SK-N-SH treated with all-trans-retinoic acid at 6 μM for 48 hours (cell line): ENCODE measurements around the gene NOP10.
A peak's percentile ranks its signal among the peaks of the same experiment; 100 is the strongest.
"Not testable (repeated sequence)": the region's sequence is repeated elsewhere in the genome, so short reads cannot be mapped to it uniquely, and the experiment has no call there.

ENCODE experiments used
- ATAC-seq: fragments of 200-7000 bp; cut with Tn5 transposase; 3 replicates; pipeline ENCODE4 v1.9.1; 2020; ENCODE audit warnings: mild to moderate bottlenecking, moderate library complexity
- ARNTL ChIP-seq: fragments of 450-650 bp; formaldehyde crosslinking; IDR thresholded peaks from 2 replicates; pipeline ENCODE4 v1.5.0; 2020; ENCODE audit warnings: low read depth, mild to moderate bottlenecking, moderate library complexity, borderline replicate concordance
- BACH2 ChIP-seq: fragments of 250-450 bp; sonication (Bioruptor Pico); IDR thresholded peaks from 2 replicates; pipeline ENCODE4 v1.9.0; 2021; ENCODE audit warnings: mild to moderate bottlenecking, borderline replicate concordance
- CREB5 ChIP-seq: fragments of 250-450 bp; sonication (Bioruptor Pico); IDR thresholded peaks from 2 replicates; pipeline ENCODE4 v1.5.1; 2020; ENCODE audit warnings: low read depth, mild to moderate bottlenecking, moderate library complexity
- CSDC2 ChIP-seq: fragments of 250-450 bp; sonication (Bioruptor Pico); IDR thresholded peaks from 2 replicates; pipeline ENCODE4 v1.5.0; 2020; ENCODE audit warnings: mild to moderate bottlenecking, moderate library complexity
- ESRRG ChIP-seq: fragments of 250-450 bp; sonication (Bioruptor Pico); IDR thresholded peaks from 2 replicates; pipeline ENCODE4 v1.6.1; 2021; ENCODE audit warnings: mild to moderate bottlenecking
- GLIS3 ChIP-seq: fragments of 250-450 bp; sonication (Bioruptor Pico); IDR thresholded peaks from 2 replicates; pipeline ENCODE4 v1.5.0; 2020; ENCODE audit warnings: mild to moderate bottlenecking, moderate library complexity
- ISL1 ChIP-seq: fragments of 250-450 bp; sonication (Bioruptor Pico); IDR thresholded peaks from 2 replicates; pipeline ENCODE4 v2.1.2; 2022; ENCODE audit warnings: mild to moderate bottlenecking, moderate library complexity
- OSR1 ChIP-seq: fragments of 250-450 bp; sonication (Bioruptor Pico); IDR thresholded peaks from 2 replicates; pipeline ENCODE4 v1.8.0; 2022; ENCODE audit warnings: moderate library complexity, mild to moderate bottlenecking, inconsistent platforms
- POU6F1 ChIP-seq: fragments of 250-450 bp; sonication (Bioruptor Pico); IDR thresholded peaks from 2 replicates; pipeline ENCODE4 v1.8.0; 2021; ENCODE audit warnings: low read depth, mild to moderate bottlenecking, moderate library complexity, borderline replicate concordance
- RARB ChIP-seq: fragments of 250-450 bp; sonication (Bioruptor Pico); IDR thresholded peaks from 2 replicates; pipeline ENCODE4 v1.8.0; 2021; ENCODE audit warnings: mild to moderate bottlenecking, moderate library complexity
- SNAI2 ChIP-seq: fragments of 250-450 bp; sonication (Bioruptor Pico); IDR thresholded peaks from 2 replicates; pipeline ENCODE4 v1.5.0; 2020; ENCODE audit warnings: mild to moderate bottlenecking, moderate library complexity
- TCF4 ChIP-seq: fragments of 250-450 bp; sonication (Bioruptor Pico); IDR thresholded peaks from 2 replicates; pipeline ENCODE4 v1.8.0; 2021; ENCODE audit warnings: mild to moderate bottlenecking, moderate library complexity, borderline replicate concordance
- TSHZ2 ChIP-seq: fragments of 250-450 bp; sonication (Bioruptor Pico); IDR thresholded peaks from 2 replicates; pipeline ENCODE4 v1.5.0; 2020; ENCODE audit warnings: mild to moderate bottlenecking, moderate library complexity
- ZC3H10 ChIP-seq: fragments of 250-450 bp; sonication (Bioruptor Pico); IDR thresholded peaks from 2 replicates; pipeline ENCODE4 v1.5.1; 2021; ENCODE audit warnings: mild to moderate bottlenecking, moderate library complexity
- ZFP3 ChIP-seq: fragments of 250-450 bp; sonication (Bioruptor Pico); IDR thresholded peaks from 2 replicates; pipeline ENCODE4 v1.5.0; 2020; ENCODE audit warnings: mild to moderate bottlenecking, moderate library complexity
- ZFP30 ChIP-seq: fragments of 450-650 bp; formaldehyde crosslinking; IDR thresholded peaks from 2 replicates; pipeline ENCODE4 v1.5.0; 2022; ENCODE audit warnings: mild to moderate bottlenecking, moderate library complexity
- ZNF565 ChIP-seq: fragments of 450-650 bp; formaldehyde crosslinking; conservative IDR thresholded peaks from 2 replicates; pipeline ENCODE4 v1.5.0; 2020; ENCODE audit warnings: low read depth, mild to moderate bottlenecking, moderate library complexity
- ZNF8 ChIP-seq: fragments of 450-650 bp; formaldehyde crosslinking; IDR thresholded peaks from 2 replicates; pipeline ENCODE4 v1.5.0; 2020; ENCODE audit warnings: mild to moderate bottlenecking, moderate library complexity
- TF ChIP-seq, protein P1 (sequence below): fragments of 250-450 bp; sonication (Bioruptor Pico); IDR thresholded peaks from 2 replicates; pipeline ENCODE4 v1.5.1; 2021; ENCODE audit warnings: mild to moderate bottlenecking, moderate library complexity
- TF ChIP-seq, protein P2 (sequence below): fragments of 250-450 bp; sonication (Bioruptor Pico); IDR thresholded peaks from 2 replicates; pipeline ENCODE4 v1.8.0; 2020; ENCODE audit warnings: mild to moderate bottlenecking, moderate library complexity, borderline replicate concordance

Gene NOP10

GRCh38 chr15:34342737-34343575 lies at the start of gene NOP10, which contains the start of gene NUTM1:
NOP10 (minus strand) TSS chr15:34343136; CDS start chr15:34343073, 63 bp downstream.
NUTM1 (plus strand) TSS chr15:34343315; CDS start chr15:34343697, 382 bp downstream.
- TF ChIP-seq GLIS3 (CRISPR knock-in tag) (no peak), ZFP3 (CRISPR knock-in tag) (no peak), ESRRG (CRISPR knock-in tag) (no peak), OSR1 (CRISPR knock-in tag) (no peak), ZFP30 (CRISPR knock-in tag) (no peak), CSDC2 (CRISPR knock-in tag) (no peak), ZNF565 (CRISPR knock-in tag) (no peak), ZNF8 (no peak), ISL1 (no peak), TCF4 (CRISPR knock-in tag) (no peak), POU6F1 (no peak), TSHZ2 (CRISPR knock-in tag) (no peak; the same call in 1 of the 2 replicates), BACH2 (CRISPR knock-in tag) (no peak), ZC3H10 (CRISPR knock-in tag) (no peak), RARB (CRISPR knock-in tag) (no peak), ARNTL (CRISPR knock-in tag) (no peak), SNAI2 (CRISPR knock-in tag) (no peak), CREB5 (CRISPR knock-in tag) (no peak)
- TF ChIP-seq, protein P1, sequence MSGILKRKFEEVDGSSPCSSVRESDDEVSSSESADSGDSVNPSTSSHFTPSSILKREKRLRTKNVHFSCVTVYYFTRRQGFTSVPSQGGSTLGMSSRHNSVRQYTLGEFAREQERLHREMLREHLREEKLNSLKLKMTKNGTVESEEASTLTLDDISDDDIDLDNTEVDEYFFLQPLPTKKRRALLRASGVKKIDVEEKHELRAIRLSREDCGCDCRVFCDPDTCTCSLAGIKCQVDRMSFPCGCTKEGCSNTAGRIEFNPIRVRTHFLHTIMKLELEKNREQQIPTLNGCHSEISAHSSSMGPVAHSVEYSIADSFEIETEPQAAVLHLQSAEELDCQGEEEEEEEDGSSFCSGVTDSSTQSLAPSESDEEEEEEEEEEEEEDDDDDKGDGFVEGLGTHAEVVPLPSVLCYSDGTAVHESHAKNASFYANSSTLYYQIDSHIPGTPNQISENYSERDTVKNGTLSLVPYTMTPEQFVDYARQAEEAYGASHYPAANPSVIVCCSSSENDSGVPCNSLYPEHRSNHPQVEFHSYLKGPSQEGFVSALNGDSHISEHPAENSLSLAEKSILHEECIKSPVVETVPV (CRISPR knock-in tag) = no peak
- TF ChIP-seq, protein P2, sequence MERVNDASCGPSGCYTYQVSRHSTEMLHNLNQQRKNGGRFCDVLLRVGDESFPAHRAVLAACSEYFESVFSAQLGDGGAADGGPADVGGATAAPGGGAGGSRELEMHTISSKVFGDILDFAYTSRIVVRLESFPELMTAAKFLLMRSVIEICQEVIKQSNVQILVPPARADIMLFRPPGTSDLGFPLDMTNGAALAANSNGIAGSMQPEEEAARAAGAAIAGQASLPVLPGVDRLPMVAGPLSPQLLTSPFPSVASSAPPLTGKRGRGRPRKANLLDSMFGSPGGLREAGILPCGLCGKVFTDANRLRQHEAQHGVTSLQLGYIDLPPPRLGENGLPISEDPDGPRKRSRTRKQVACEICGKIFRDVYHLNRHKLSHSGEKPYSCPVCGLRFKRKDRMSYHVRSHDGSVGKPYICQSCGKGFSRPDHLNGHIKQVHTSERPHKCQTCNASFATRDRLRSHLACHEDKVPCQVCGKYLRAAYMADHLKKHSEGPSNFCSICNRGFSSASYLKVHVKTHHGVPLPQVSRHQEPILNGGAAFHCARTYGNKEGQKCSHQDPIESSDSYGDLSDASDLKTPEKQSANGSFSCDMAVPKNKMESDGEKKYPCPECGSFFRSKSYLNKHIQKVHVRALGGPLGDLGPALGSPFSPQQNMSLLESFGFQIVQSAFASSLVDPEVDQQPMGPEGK = no peak
- TF ChIP-seq, all 23 proteins: peak for 0
- ATAC-seq = peak; percentile 94

DNA sequence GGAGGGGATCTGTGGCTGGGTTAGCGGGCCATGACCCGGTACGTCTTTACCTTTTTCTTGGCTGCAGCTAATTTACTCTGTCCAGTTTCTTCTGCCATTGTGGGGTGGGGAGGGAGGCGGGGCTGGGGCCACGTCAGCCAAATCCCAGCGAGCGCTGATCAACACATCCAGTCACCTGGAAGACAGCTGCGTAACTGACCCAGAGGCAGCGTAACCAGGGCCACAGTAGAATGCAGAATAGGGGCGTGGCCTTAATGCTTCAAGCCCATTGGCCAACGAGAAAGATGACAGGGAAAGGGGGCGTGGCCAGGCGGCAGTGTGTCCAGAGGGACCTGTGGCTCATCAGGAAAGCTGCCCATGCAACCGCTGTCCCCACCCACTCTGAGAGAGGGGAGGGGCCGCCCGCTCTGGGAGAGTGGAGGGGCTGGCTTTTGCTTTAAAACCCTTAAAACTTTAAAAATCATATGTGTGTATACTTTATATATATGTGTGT lies 46.7 kb upstream of the NOP10 start:
- ATAC-seq = not testable (repeated sequence)

DNA sequence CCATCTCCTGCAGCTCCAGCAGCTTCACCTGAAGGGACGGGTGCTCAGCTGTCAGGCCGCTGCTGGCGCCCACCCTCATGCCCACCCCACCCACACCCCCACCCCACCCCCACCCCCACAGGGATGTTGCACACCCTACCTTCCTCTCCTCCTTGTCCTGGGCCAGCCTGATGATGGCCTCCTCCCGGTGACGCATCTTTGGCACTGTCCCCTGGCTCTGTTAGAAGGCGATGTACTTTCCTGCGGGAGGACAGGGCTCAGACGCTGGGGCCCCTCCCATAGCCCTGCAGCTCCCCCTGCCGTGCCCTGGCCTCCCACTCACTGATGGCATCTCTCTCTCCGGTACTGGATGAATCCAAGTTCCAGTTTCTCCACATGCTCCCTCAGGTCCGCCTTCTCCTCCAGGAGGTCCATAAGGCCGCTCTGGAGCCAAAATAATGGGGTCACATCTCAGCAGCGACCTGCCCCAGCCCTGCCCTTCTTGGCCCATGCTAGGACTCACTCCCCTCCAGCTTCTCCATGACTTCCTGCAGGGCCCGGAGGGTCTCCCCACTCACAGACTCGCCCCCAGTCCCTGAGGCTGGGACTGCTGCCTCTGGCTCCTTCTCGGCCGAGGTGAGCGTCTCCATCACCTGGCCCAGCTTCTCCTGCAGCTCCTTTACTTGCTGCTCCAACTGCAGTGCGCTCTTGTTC lies 39.0 kb upstream of the NOP10 start:
- not testable (repeated sequence) for ATAC-seq

- ATAC-seq = not testable (repeated sequence)
These were observed 37.6 kb upstream of the NOP10 start for GRCh38 chr15:34380491-34380890.
